ENCODE data around the gene MYH13.

GRCh38 chr17:10294180-10294579 is 78.6 kb downstream of the MYH13 start:
- TF ChIP-seq EP300 (IDR thresholded peaks at IDR 0.05) (no peak), POLR2A (IDR thresholded peaks at IDR 0.05) (no peak)
- TF ChIP-seq, protein P1, sequence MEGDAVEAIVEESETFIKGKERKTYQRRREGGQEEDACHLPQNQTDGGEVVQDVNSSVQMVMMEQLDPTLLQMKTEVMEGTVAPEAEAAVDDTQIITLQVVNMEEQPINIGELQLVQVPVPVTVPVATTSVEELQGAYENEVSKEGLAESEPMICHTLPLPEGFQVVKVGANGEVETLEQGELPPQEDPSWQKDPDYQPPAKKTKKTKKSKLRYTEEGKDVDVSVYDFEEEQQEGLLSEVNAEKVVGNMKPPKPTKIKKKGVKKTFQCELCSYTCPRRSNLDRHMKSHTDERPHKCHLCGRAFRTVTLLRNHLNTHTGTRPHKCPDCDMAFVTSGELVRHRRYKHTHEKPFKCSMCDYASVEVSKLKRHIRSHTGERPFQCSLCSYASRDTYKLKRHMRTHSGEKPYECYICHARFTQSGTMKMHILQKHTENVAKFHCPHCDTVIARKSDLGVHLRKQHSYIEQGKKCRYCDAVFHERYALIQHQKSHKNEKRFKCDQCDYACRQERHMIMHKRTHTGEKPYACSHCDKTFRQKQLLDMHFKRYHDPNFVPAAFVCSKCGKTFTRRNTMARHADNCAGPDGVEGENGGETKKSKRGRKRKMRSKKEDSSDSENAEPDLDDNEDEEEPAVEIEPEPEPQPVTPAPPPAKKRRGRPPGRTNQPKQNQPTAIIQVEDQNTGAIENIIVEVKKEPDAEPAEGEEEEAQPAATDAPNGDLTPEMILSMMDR (IDR thresholded peaks at IDR 0.05) = no peak
